HG03060 (cell line): ENCODE data around the gene RAB3C.

Experiments
- ATAC-seq: cut with Tn5 transposase; IDR thresholded peaks from one replicate; pipeline ENCODE4 v1.9.1; 2021; ENCODE audit warnings: low read depth, moderate number of reproducible peaks; ENCODE audit not compliant: unreplicated experiment

The RAB3C gene

GRCh38 chr5:58902305-58902704 is 319.4 kb downstream of the RAB3C start:
- ATAC-seq = no peak

GRCh38 chr5:58902765-58903164 is 319.9 kb downstream of the RAB3C start:
- ATAC-seq = no peak

DNA sequence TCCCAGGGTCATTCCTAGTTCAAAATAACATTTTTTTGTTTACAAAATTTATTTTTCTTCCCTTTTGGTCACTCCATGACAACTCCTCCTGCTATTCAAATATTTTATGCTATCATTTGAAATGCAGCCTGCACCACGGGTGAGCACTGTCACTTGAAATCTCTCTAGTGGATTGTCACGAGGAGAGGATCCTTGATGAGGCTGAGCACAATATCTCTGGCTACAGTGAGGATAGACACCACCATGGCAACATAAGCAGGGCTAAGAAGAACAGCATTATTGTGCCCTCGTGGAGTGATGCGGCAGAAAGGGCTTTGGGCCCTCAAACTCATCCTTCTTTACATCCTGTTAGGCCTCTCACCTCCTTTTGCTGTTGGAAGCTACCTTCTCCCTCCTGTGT is 321.9 kb downstream of the RAB3C start:
- ATAC-seq = no peak

DNA sequence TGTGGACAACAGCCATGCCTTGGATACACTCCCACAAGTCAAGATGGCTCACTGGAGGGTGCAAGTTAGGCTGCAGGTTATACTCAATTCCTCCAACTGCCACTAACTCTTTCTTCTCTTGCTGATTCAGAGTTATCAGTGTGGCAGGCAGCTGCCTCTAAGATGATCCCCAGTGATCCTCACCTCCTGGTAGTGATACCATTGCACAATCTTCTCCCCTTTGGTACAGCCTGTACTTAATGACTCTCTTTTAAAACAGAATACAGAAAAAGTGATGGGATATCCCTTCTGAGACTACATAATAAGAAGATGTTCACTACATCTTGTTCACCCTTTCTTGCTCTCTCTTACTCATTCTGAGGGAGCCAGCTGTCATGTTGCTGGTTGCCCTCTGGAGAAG is 323.1 kb downstream of the RAB3C start:
- ATAC-seq = no peak
